Measurements from ENCODE around the gene PALD1.

Gene PALD1

GRCh38 chr10:70540789-70541360 lies 62.3 kb downstream of the PALD1 start:
- no peak for DNase-seq (ENCODE audit: low spot score)
- in situ Hi-C loops (cut with MboI; ENCODE audit: low sequenced_read_pairs, unreplicated experiment) = loop anchor here (10.0 kb wide), 1 partner anchor 344 kb away; the partner anchor contains the start of gene PCBD1

GRCh38 chr10:70541736-70542564 lies 63.4 kb downstream of the PALD1 start:
- TF ChIP-seq CTCF (IDR thresholded peaks at IDR 0.05; ENCODE audit: borderline replicate concordance, control extremely low read depth, extremely low read depth, insufficient read depth, missing control alignments) = no peak
- in situ Hi-C loops (cut with MboI; ENCODE audit: low sequenced_read_pairs, unreplicated experiment) = loop anchor here (10.0 kb wide), 1 partner anchor 343 kb away; the partner anchor contains the start of gene PCBD1
- no peak for DNase-seq (ENCODE audit: low spot score)

More at GRCh38 chr10:70540789-70541360, 62.3 kb downstream of the PALD1 start:
- no peak for TF ChIP-seq CTCF (IDR thresholded peaks at IDR 0.05; ENCODE audit: borderline replicate concordance, control extremely low read depth, extremely low read depth, insufficient read depth, missing control alignments)

GRCh38 chr10:70542565-70542938 lies 64.0 kb downstream of the PALD1 start:
- in situ Hi-C loops (cut with MboI; ENCODE audit: low sequenced_read_pairs, unreplicated experiment) = loop anchor here (10.0 kb wide), 1 partner anchor 342 kb away; the partner anchor contains the start of gene PCBD1
- DNase-seq (ENCODE audit: low spot score) = no peak
- no peak for TF ChIP-seq CTCF (IDR thresholded peaks at IDR 0.05; ENCODE audit: borderline replicate concordance, control extremely low read depth, extremely low read depth, insufficient read depth, missing control alignments)

- in situ Hi-C loops (cut with MboI; ENCODE audit: low sequenced_read_pairs, unreplicated experiment) = loop anchor here (10.0 kb wide), 1 partner anchor 341 kb away; the partner anchor contains the start of gene PCBD1
- no peak for DNase-seq (ENCODE audit: low spot score)
- TF ChIP-seq CTCF (IDR thresholded peaks at IDR 0.05; ENCODE audit: borderline replicate concordance, control extremely low read depth, extremely low read depth, insufficient read depth, missing control alignments) = no peak
These were observed 65.3 kb downstream of the PALD1 start for GRCh38 chr10:70543911-70544310.

GRCh38 chr10:70544431-70545340 lies 66.1 kb downstream of the PALD1 start:
- no peak for DNase-seq (ENCODE audit: low spot score)
- in situ Hi-C loops (cut with MboI; ENCODE audit: low sequenced_read_pairs, unreplicated experiment) = loop anchor here (10.0 kb wide), 1 partner anchor 340 kb away; the partner anchor contains the start of gene PCBD1
- no peak for TF ChIP-seq CTCF (IDR thresholded peaks at IDR 0.05; ENCODE audit: borderline replicate concordance, control extremely low read depth, extremely low read depth, insufficient read depth, missing control alignments)

GRCh38 chr10:70546584-70546983 lies 68.0 kb downstream of the PALD1 start:
- no peak for TF ChIP-seq CTCF (IDR thresholded peaks at IDR 0.05; ENCODE audit: borderline replicate concordance, control extremely low read depth, extremely low read depth, insufficient read depth, missing control alignments)
- no peak for DNase-seq (ENCODE audit: low spot score)
- in situ Hi-C loops (cut with MboI; ENCODE audit: low sequenced_read_pairs, unreplicated experiment) = loop anchor here (10.0 kb wide), 1 partner anchor 338 kb away; the partner anchor contains the start of gene PCBD1
